CD4-positive, alpha-beta T cell treated with Interferon gamma for 1 hour (primary cell): ENCODE measurements around the gene COL26A1.

Experiments used
- DNase-seq: peaks from one replicate; pipeline ENCODE4 v3.0.0-alpha.2; 2020

The COL26A1 gene

DNA sequence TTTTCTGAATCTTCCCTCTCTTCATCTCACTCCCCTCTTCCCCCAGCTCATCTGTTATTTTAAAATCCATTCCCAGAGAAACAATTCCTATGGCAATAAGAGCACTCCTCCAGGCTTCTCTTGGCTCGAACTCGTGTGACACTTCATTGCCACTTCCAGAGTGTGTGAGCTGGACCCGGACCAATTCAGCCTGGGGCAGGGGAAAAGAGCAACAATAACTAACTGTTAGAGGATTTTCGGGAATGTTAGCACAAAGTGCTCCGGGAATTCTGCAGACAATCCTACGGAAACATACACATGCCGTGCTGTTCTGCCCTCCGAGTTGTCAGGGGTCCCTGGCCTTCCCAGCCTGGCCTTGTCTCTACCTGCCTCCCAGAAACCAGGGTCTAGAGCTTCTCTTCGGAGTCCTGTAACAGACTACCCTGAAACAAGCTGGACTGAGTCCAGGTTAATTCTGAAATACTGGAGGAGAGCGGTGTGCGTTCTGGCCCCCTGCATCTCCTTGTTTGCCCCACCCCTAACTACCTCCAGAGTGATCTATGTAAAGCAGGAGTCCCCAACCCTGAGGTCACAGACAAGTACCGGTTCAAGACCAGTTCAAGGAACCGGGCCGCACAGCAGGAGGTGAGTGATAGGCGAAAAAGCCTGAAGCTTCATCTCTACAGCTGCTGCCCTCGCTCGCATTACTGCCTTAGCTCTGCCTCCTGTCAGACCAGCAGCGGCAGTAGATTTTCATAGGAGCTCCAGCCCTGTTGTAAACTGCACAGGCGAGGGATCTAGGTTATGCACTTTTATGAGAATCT is 11.3 kb downstream of the COL26A1 start:
- no peak for DNase-seq

DNA sequence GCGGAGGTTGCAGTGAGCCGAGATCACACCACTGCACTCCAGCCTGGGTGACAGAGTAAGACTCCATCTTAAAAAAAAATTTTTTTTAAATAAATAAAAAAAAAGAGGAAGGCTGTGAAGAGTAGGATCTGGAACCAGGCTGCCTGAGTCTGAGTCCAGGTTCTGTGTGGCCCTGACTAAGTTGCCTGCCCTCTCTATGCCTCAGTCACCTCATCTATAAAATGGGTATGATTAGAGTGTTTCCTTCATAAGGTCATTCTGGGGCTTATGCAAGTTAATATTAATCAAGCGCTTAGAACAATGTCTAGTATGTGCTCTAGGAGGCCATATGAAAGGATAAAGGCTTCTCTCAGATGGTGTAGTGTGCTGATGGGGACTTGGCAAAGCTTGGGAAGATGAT is 12.3 kb downstream of the COL26A1 start:
- no peak for DNase-seq

DNA sequence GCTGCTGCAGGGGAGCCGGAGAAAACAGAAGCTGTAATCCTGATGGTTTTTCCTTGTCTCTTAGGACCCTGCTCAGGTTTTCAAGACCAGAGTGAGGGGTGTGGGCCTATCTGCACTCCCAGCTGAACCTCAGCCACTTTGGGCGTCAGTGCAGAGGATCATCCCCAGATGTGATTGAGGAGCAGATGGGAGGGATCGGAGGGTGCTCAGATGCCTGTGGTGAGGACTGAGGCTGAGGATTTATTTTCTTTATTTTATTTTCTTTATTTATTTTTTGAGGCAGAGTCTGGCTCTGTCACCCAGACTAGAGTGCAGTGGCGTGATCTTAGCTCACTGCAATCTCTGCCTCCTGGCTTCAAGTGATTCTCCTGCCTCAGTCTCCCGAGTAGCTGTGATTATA is 13.9 kb downstream of the COL26A1 start:
- no peak for DNase-seq

GRCh38 chr7:101377189-101377736 is 14.6 kb downstream of the COL26A1 start:
- DNase-seq: no peak

GRCh38 chr7:101378751-101379174 is 16.1 kb downstream of the COL26A1 start:
- DNase-seq: no peak

GRCh38 chr7:101379302-101379701 is 16.6 kb downstream of the COL26A1 start:
- no peak for DNase-seq

- no peak for DNase-seq
These were observed 19.0 kb downstream of the COL26A1 start for GRCh38 chr7:101381549-101382111.

GRCh38 chr7:101382937-101383336 is 20.3 kb downstream of the COL26A1 start:
- DNase-seq: no peak

DNA sequence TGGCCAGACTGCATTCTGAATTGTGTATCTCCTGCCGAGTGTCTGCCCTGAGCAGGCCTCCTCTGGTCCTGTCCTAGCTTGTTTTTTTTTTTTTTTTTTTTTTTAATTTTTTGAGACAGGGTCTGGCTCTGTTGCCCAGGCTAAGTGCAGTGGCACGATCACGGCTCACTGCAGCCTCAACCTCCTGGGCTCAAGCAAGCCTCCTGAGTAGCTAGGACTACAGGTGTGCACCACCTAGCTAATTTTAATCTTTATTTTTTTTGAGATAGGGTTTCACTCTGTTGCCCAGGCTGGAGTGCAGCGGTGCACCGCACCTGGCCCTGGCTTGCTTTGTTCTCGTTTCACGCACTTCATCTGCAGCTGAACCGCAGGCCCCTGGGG is 23.5 kb downstream of the COL26A1 start:
- DNase-seq: no peak

DNA sequence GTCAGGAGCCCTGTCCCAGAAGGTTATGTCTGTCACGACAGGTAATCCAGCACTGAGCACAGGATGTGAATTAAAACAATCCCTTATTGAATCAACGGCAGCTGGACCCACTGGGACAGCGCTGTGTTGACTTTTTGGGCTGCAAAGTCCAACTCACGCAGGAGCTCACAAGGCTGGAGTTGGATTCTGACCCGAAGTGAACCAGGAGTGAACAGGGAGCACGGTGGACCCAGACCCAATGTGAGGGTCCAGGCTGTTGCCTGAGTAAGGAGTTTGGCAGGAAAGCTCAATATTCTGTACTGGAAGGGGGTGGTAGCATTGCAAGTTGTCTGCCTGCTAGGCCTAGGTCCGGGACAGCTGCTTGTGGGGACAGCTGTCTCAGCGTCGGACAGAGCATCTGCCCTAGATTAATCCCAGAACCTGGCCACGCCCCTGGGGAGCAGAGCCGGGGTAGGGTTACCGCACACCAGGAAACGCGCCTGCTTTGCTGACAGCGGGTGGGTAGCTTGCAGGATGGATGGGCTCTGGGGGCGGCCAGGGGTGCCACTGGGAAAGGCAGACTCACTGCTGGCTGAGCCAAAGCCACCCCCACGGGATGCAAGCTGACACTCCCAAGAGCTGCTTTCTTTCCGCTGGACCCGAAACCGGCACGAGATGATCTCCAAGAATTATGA is 24.0 kb downstream of the COL26A1 start:
- DNase-seq: no peak

DNA sequence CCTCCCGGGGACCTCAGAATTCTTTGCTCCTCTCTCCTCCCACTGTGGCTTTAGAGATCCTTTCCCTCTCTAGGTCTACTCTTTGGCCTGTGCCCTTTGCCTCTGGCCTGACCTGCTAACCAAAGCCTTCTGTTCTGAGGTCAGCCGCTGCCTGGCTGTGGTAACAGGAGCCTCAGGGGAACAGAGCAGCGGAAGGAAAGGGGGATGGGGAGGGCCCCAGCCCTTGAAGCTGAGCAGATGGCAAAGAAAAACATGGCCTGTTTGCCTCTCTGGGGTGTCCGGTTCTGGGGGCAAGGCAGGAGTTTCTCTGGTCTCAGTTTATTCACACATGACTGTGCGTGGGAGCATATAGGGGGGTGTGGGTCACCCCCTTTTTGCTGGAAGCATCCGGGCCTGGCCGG is 28.2 kb downstream of the COL26A1 start:
- DNase-seq: peak; percentile 48

- DNase-seq: no peak
These were observed 29.3 kb downstream of the COL26A1 start for GRCh38 chr7:101391991-101392390.

- DNase-seq: no peak
These were observed 31.2 kb downstream of the COL26A1 start for GRCh38 chr7:101393865-101394264.

DNA sequence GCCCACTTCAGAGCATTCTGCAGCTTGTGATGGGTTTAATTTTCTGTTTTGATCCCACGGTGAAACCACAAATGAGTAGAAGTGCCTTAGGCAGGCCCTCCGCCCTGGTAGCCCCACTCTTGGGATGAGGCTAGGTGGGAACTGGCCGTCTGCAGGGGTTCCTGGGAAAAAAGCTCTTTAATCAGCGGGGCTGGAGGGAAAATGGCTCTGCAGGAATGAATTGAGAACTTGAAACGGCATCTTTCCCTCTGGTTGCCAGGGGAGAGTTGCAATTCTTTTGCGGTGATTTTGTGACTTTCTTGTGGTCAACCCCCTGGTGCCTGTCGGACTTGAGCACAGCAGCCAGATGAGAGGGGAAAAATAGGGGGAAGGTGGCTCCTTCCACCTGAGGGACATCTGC is 32.7 kb downstream of the COL26A1 start:
- no peak for DNase-seq

DNA sequence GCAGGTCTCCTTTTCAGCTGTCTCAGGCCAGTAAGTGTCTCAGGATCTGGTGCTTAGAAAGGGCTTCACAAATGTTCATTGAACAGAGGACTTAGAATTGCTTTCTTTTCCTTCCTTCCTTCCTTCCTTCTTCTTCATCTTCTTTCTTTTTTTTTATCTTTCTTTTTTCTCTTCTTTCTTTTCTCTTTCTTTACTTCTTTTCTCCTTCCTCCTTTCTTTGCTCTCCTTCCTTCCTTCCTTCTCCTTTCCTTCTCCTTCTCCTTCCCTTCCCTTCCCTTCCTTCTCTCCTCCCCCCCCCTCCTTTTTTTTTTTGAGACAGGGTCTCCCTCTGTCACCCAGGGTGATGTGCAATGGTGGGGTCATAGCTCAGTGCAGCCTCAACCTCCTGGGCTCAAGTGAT is 34.6 kb downstream of the COL26A1 start:
- no peak for DNase-seq

DNA sequence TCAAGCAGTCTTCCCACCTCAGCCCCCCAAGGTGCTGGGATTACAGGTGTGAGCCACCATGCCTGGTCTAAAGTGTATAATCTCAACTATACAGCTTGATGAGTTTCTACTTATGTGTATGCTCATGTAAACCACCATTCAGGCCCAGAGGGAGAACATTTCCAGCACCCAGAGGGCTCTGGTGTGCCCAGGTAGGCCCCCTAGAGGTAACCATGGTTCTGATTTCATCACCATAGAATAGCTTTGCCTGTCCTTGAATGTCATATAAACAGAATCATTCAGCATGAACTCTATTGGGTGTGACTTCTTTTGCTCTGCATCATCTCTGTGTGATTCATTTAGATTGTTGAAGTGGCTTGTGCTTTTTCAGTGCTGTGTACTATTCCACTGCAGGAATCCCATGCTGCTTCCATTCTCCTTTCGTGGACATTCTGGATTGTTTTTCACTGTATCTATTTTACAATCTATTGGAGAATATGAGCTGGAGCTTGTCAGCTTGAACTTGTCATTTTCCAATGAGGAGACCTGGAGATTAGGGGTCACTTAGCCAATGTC is 35.2 kb downstream of the COL26A1 start:
- DNase-seq: no peak

- DNase-seq: no peak
These were observed 36.0 kb downstream of the COL26A1 start for GRCh38 chr7:101398396-101399289.

GRCh38 chr7:101399759-101400158 is 37.1 kb downstream of the COL26A1 start:
- DNase-seq: no peak

DNA sequence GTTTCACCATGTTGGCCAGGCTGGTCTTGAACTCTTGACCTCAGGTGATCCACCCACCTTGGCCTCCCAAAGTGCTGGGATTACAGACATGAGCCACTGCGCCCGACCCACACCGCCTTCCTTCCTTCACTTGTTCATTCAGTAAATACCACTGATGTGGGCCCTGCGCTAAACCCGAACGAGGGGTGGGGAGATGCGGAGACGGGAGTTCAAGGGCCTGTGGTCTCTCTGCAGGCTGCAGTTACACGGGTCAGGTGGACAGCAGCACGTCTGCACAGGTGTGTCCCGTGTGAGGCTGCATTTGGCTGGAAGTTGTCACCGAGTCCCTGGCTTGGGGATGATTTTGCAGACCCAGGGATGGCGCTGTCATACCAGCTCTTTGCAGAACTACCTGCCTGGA is 38.1 kb downstream of the COL26A1 start:
- DNase-seq: no peak

DNA sequence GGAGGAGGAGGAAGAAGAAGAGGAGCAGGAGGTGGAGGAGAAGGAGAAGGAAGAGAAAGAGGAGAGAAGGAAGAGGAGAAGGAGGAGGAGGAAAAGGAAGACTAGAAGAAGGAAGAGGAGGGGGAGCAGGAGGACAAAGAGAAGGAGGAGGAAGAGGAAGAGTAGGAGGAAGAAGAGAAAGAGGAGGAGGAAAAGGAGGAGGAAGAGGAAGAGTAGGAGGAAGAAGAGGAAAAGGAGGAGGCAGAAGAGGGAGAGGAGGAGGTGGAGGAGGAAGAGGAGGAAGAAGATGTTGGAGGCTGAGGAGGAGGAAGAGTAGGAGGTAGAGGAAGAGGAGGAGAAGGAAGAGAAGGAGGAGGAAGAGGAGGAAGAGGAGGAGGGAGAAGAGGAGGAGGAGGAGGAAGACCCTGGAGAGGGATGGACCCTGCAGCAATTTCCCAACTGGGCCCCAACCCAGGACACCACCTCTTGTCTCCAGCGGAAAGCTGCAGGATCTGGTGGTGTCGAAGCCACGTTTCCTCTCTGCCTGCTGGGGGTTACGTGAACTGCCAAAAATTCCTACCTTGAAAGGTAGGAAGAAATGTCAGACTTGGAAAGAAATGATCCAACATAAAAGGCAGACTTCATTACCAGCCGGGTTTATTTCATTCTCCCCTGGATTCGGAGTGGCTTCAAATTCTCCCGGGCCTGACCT is 38.9 kb downstream of the COL26A1 start:
- DNase-seq: no peak

DNA sequence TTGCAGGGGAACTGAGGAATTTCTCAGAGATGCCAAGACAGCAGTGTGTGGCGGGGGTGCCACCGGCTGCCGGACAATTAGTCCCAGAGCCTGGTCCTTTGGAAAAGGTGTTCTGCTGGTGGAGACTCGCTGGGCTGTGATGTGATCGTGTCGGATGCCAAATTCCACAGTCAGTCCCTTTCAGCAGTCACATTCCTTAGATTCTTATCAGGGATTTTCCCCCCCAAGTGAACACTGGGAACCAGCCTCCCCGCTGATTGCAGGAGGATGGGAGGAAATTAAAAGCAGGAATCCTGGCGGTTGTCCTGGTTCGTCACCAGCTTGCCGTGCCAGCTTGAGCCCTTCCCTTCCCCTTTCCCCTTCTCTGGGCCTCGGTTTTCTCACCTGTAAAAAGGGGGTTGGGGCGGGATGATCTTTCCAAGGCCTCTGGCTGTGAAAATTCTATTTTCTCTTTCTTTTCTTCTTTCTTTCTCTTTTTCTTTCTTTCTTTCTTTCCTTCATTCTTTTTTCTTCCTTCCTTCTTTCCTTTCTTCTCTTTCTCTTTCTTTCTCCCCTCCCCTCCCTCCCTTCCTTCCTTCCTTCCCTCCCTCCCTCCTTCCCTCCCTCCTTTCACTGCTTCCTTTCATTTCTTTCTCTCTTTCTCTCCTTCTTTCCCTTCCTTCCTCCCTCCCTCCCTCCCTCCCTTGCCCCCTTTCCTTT is 39.6 kb downstream of the COL26A1 start:
- DNase-seq: no peak
